Esophagus muscularis mucosa (tissue), 3 donors: ENCODE measurements around the gene CFAP221.

Experiments
- POLR2A ChIP-seq: fragments of 450-650 bp; IDR thresholded peaks from one replicate; pipeline ENCODE4 v1.6.1; 2017; ENCODE audit warnings: antibody characterized with exemption, moderate library complexity, mild to moderate bottlenecking, low read depth
- POLR2AphosphoS5 ChIP-seq, 2 donors: sonication (generic); formaldehyde crosslinking; IDR thresholded peaks; one replicate each; pipeline ENCODE4 v1.6.1; 2017; ENCODE audit warnings: antibody characterized with exemption in 2 of 2
- TF ChIP-seq, protein P1 (sequence below), 3 experiments: fragments of 200-600 bp in 2 of 3; fragments of 450-650 bp in 1 of 3; sonication (generic) in 2 of 3; IDR thresholded peaks; one replicate each; pipeline ENCODE4 v1.5.1; 2017 to 2019; ENCODE audit warnings: antibody characterized with exemption in 3 of 3, mild to moderate bottlenecking in 2 of 3, moderate library complexity in 1 of 3

DNA sequence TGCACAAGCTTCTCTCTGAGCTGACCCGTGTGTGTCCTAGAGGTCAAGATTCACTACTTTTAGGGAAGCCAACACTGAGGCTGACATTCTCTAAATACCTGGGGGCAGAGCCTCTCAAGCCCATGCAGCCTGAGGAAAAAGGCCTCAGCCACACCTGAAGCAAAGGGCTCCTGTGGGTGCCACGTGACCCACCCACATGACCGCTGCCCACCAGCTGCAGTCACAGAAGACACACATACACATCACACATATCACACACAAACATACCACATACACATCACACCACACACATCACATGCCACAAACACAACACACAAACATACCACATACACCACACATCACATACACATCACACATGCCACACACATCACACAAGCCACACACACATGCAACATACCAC lies 149.3 kb downstream of the CFAP221 start:
- TF ChIP-seq, protein P1, sequence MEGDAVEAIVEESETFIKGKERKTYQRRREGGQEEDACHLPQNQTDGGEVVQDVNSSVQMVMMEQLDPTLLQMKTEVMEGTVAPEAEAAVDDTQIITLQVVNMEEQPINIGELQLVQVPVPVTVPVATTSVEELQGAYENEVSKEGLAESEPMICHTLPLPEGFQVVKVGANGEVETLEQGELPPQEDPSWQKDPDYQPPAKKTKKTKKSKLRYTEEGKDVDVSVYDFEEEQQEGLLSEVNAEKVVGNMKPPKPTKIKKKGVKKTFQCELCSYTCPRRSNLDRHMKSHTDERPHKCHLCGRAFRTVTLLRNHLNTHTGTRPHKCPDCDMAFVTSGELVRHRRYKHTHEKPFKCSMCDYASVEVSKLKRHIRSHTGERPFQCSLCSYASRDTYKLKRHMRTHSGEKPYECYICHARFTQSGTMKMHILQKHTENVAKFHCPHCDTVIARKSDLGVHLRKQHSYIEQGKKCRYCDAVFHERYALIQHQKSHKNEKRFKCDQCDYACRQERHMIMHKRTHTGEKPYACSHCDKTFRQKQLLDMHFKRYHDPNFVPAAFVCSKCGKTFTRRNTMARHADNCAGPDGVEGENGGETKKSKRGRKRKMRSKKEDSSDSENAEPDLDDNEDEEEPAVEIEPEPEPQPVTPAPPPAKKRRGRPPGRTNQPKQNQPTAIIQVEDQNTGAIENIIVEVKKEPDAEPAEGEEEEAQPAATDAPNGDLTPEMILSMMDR (IDR thresholded peaks at IDR 0.05), result no peak
- TF ChIP-seq POLR2AphosphoS5 (IDR thresholded peaks at IDR 0.05) (no peak), POLR2A (no peak)
